Astrocyte (in vitro differentiated cells and primary cell): ENCODE results near the gene IFRD1. TPM values are rescaled to one million over a fixed set of nuclear protein-coding genes. Genes with fewer than 3 reads are reported as not detected.
A peak's percentile ranks its signal among the peaks of the same experiment; 100 is the strongest.

ENCODE experiments used
- DNase-seq: peaks from one replicate; pipeline ENCODE4 v3.0.0-alpha.2; 2010; ENCODE audit warnings: low read depth
- FAIRE-seq: peaks from 2 replicates; lab custom pipeline; 2011; peaks lifted over from hg19 to GRCh38; lab: Jason Lieb, UNC
- H2AFZ ChIP-seq: 2 replicates; pipeline ENCODE4 v1.6.0; 2012; ENCODE audit warnings: low read depth, low read length, inconsistent platforms
- H3K27ac ChIP-seq: 2 replicates; pipeline ENCODE4 v1.5.1; 2011; ENCODE audit warnings: low read depth, low read length, inconsistent platforms
- H3K27me3 ChIP-seq: 2 replicates; pipeline ENCODE4 v1.6.0; 2011; ENCODE audit warnings: low read length, inconsistent platforms; ENCODE audit not compliant: insufficient read depth
- H3K36me3 ChIP-seq: 2 replicates; pipeline ENCODE4 v1.5.1; 2011; ENCODE audit warnings: low read length, inconsistent platforms; ENCODE audit not compliant: insufficient read depth
- H3K4me1 ChIP-seq: 2 replicates; pipeline ENCODE4 v1.5.1; 2011; ENCODE audit warnings: low read length, inconsistent platforms; ENCODE audit not compliant: insufficient read depth
- H3K4me2 ChIP-seq: 2 replicates; pipeline ENCODE4 v1.6.0; 2012; ENCODE audit warnings: low read length, inconsistent platforms
- H3K4me3 ChIP-seq: 2 replicates; pipeline ENCODE4 v1.5.1; 2011; ENCODE audit warnings: low read depth, mild to moderate bottlenecking, low read length, inconsistent platforms; ENCODE audit not compliant: insufficient read depth
- H3K79me2 ChIP-seq: 2 replicates; pipeline ENCODE4 v1.6.0; 2012; ENCODE audit warnings: mild to moderate bottlenecking, low read length, inconsistent platforms; ENCODE audit not compliant: insufficient read depth
- H3K9ac ChIP-seq: 2 replicates; pipeline ENCODE4 v1.6.0; 2012; ENCODE audit warnings: mild to moderate bottlenecking, low read length, inconsistent platforms
- H3K9me3 ChIP-seq: 2 replicates; pipeline ENCODE4 v1.5.1; 2012; ENCODE audit warnings: low read depth, mild to moderate bottlenecking, low read length, inconsistent platforms; ENCODE audit not compliant: insufficient read depth
- H4K20me1 ChIP-seq: 2 replicates; pipeline ENCODE4 v1.6.0; 2012; ENCODE audit warnings: low read length, inconsistent platforms; ENCODE audit not compliant: insufficient read depth
- H3K27ac Mint-ChIP-seq: one replicate; pipeline ENCODE4 v1.8.0; 2021; ENCODE audit warnings: mild to moderate bottlenecking, mixed read lengths; ENCODE audit not compliant: unreplicated experiment
- H3K27me3 Mint-ChIP-seq: one replicate; pipeline ENCODE4 v1.8.0; 2021; ENCODE audit warnings: low read depth, mixed read lengths; ENCODE audit not compliant: unreplicated experiment
- H3K36me3 Mint-ChIP-seq: one replicate; pipeline ENCODE4 v1.8.0; 2021; ENCODE audit warnings: low read depth, mixed read lengths; ENCODE audit not compliant: unreplicated experiment
- H3K4me1 Mint-ChIP-seq: one replicate; pipeline ENCODE4 v1.8.0; 2021; ENCODE audit warnings: low read depth, mixed read lengths; ENCODE audit not compliant: unreplicated experiment
- H3K4me3 Mint-ChIP-seq: one replicate; pipeline ENCODE4 v1.8.0; 2021; ENCODE audit warnings: mild to moderate bottlenecking, moderate library complexity, mixed read lengths; ENCODE audit not compliant: unreplicated experiment
- H3K9me3 Mint-ChIP-seq: one replicate; pipeline ENCODE4 v1.8.0; 2021; ENCODE audit warnings: mild to moderate bottlenecking, mixed read lengths; ENCODE audit not compliant: unreplicated experiment
- CTCF ChIP-seq: IDR thresholded peaks from 2 replicates; pipeline ENCODE4 v1.5.1; 2011; ENCODE audit warnings: low read depth, mild to moderate bottlenecking, inconsistent platforms, low read length, moderate library complexity; ENCODE audit not compliant: insufficient read depth
- EZH2 ChIP-seq: IDR thresholded peaks from 2 replicates; pipeline ENCODE4 v1.6.1; 2012; ENCODE audit warnings: mild to moderate bottlenecking, low read length, inconsistent platforms; ENCODE audit not compliant: insufficient read depth
- total RNA-seq: library from RNA; stranded (reverse); gene quantifications from 2 replicates; pipeline ENCODE4 v1.2.1, GENCODE V29; 2021

Gene IFRD1
- total RNA-seq, 1 donor from 2014 or later, result 101 TPM

GRCh38 chr7:112505495-112505894 is 55.2 kb downstream of the IFRD1 start:
- H3K9me3 ChIP-seq, result no peaks in the 10 kb centered on the region
- no peaks in the 10 kb centered on the region for H3K27me3 Mint-ChIP-seq
- H3K4me3 ChIP-seq, result no peak overlapping the region
- H3K36me3 ChIP-seq, result no peaks in the 10 kb centered on the region
- no peaks in the 10 kb centered on the region for H3K36me3 Mint-ChIP-seq
- no peak overlapping the region for H3K4me3 Mint-ChIP-seq
- H2AFZ ChIP-seq, result no peak overlapping the region
- peaks cover 9% of the 10 kb centered on the region for H3K4me1 ChIP-seq
- H3K27ac Mint-ChIP-seq, result no peak overlapping the region
- no peak for FAIRE-seq
- H3K9me3 Mint-ChIP-seq, result no peaks in the 10 kb centered on the region
- H3K27me3 ChIP-seq, result no peaks in the 10 kb centered on the region
- H3K4me1 Mint-ChIP-seq, result peaks cover 20% of the 10 kb centered on the region
- H3K27ac ChIP-seq, result no peak overlapping the region
- H3K4me2 ChIP-seq, result no peak overlapping the region
- DNase-seq, result no peak
- H3K79me2 ChIP-seq, result no peaks in the 10 kb centered on the region
- no peaks in the 10 kb centered on the region for H4K20me1 ChIP-seq
- TF ChIP-seq CTCF, result no peak
- no peak for TF ChIP-seq EZH2
- H3K9ac ChIP-seq, result no peak overlapping the region

- no peak overlapping the region for H3K4me2 ChIP-seq
Observed at GRCh38 chr7:112508404-112508803, 58.1 kb downstream of the IFRD1 start.

GRCh38 chr7:112509402-112509801 is 59.1 kb downstream of the IFRD1 start:
- H3K9me3 Mint-ChIP-seq, result no peaks in the 10 kb centered on the region
- no peaks in the 10 kb centered on the region for H3K36me3 Mint-ChIP-seq
- Histone ChIP-seq H4K20me1 (peaks cover 3% of the 10 kb centered on the region), H3K36me3 (no peaks in the 10 kb centered on the region), H3K27ac (no peak overlapping the region), H3K9ac (no peak overlapping the region), H3K4me1 (peaks cover 14% of the 10 kb centered on the region), H3K9me3 (no peaks in the 10 kb centered on the region), H3K4me2 (peak overlapping the region; percentile 84), H3K27me3 (peaks cover 2% of the 10 kb centered on the region), H2AFZ (no peak overlapping the region), H3K4me3 (no peak overlapping the region), H3K79me2 (no peaks in the 10 kb centered on the region)
- H3K4me1 Mint-ChIP-seq, result peaks cover 18% of the 10 kb centered on the region
- peaks cover 7% of the 10 kb centered on the region for H3K27me3 Mint-ChIP-seq
- no peak overlapping the region for H3K4me3 Mint-ChIP-seq
- DNase-seq (no peak), FAIRE-seq (no peak)
- TF ChIP-seq EZH2 (no peak), CTCF (no peak)
- no peak overlapping the region for H3K27ac Mint-ChIP-seq

More at GRCh38 chr7:112508404-112508803, 58.1 kb downstream of the IFRD1 start:
- DNase-seq, result no peak
- Histone ChIP-seq H3K9ac (no peak overlapping the region), H2AFZ (no peak overlapping the region), H3K27me3 (peaks cover under 1% of the 10 kb centered on the region), H3K36me3 (no peaks in the 10 kb centered on the region), H3K4me1 (peaks cover 14% of the 10 kb centered on the region), H3K79me2 (no peaks in the 10 kb centered on the region), H3K27ac (no peak overlapping the region), H4K20me1 (peaks cover 3% of the 10 kb centered on the region), H3K9me3 (no peaks in the 10 kb centered on the region), H3K4me3 (no peak overlapping the region)
- FAIRE-seq, result no peak
- Mint-ChIP-seq H3K27ac (no peak overlapping the region), H3K4me1 (peaks cover 18% of the 10 kb centered on the region), H3K27me3 (peaks cover 4% of the 10 kb centered on the region), H3K9me3 (no peaks in the 10 kb centered on the region), H3K4me3 (no peak overlapping the region), H3K36me3 (no peaks in the 10 kb centered on the region)
- no peak for TF ChIP-seq EZH2
